ENCODE results near the gene SLC5A6.

SLC5A6 gene

GRCh38 chr2:27211943-27212625 lies at the start of gene SLC5A6, which contains the start of gene ATRAID:
Gene SLC5A6 (minus strand): TSS chr2:27212268. CDS start chr2:27207650, 4,618 bp downstream.
Gene ATRAID (plus strand): TSS chr2:27212041. CDS start chr2:27212369, 328 bp downstream.
- no peak for TF ChIP-seq MAX (IDR thresholded peaks at IDR 0.05; ENCODE audit: low read depth, low read length)
- TF ChIP-seq POLR2A (IDR thresholded peaks at IDR 0.05; ENCODE audit: extremely low read depth, insufficient read length): peak; percentile 70
- peak within 1 kb of the TSS; percentile 97 for H3K4me3 ChIP-seq (ENCODE audit: low read depth, low read length)
- DNase-seq (ENCODE audit: low read depth): peak; percentile 94

- H3K4me3 ChIP-seq (ENCODE audit: low read depth, low read length): no peak overlapping the region
- TF ChIP-seq MAX (IDR thresholded peaks at IDR 0.05; ENCODE audit: low read depth, low read length) (no peak), POLR2A (IDR thresholded peaks at IDR 0.05; ENCODE audit: extremely low read depth, insufficient read length) (no peak), CTCF (IDR thresholded peaks at IDR 0.05; ENCODE audit: low read depth, low read length) (no peak), MYC (IDR thresholded peaks at IDR 0.05; ENCODE audit: low read depth, low read length) (no peak)
- DNase-seq (ENCODE audit: low read depth): no peak
Observed at GRCh38 chr2:27261241-27261925, 49.3 kb upstream of the SLC5A6 start.

- no peak for DNase-seq (ENCODE audit: low read depth)
- H3K4me3 ChIP-seq (ENCODE audit: low read depth, low read length): no peak overlapping the region
- TF ChIP-seq CTCF (IDR thresholded peaks at IDR 0.05; ENCODE audit: low read depth, low read length) (no peak), POLR2A (IDR thresholded peaks at IDR 0.05; ENCODE audit: extremely low read depth, insufficient read length) (no peak), MYC (IDR thresholded peaks at IDR 0.05; ENCODE audit: low read depth, low read length) (no peak), MAX (IDR thresholded peaks at IDR 0.05; ENCODE audit: low read depth, low read length) (no peak)
Observed at GRCh38 chr2:27258051-27258450, 46.0 kb upstream of the SLC5A6 start.

- H3K4me3 ChIP-seq (ENCODE audit: low read depth, low read length): no peak overlapping the region
- TF ChIP-seq MYC (IDR thresholded peaks at IDR 0.05; ENCODE audit: low read depth, low read length): no peak
- no peak for TF ChIP-seq CTCF (IDR thresholded peaks at IDR 0.05; ENCODE audit: low read depth, low read length)
- TF ChIP-seq POLR2A (IDR thresholded peaks at IDR 0.05; ENCODE audit: extremely low read depth, insufficient read length): no peak
- TF ChIP-seq MAX (IDR thresholded peaks at IDR 0.05; ENCODE audit: low read depth, low read length): no peak
- no peak for DNase-seq (ENCODE audit: low read depth)
Observed at GRCh38 chr2:27256855-27257454, 44.9 kb upstream of the SLC5A6 start.

- no peak for DNase-seq (ENCODE audit: low read depth)
- TF ChIP-seq CTCF (IDR thresholded peaks at IDR 0.05; ENCODE audit: low read depth, low read length) (no peak), MYC (IDR thresholded peaks at IDR 0.05; ENCODE audit: low read depth, low read length) (no peak), POLR2A (IDR thresholded peaks at IDR 0.05; ENCODE audit: extremely low read depth, insufficient read length) (no peak), MAX (IDR thresholded peaks at IDR 0.05; ENCODE audit: low read depth, low read length) (no peak)
- H3K4me3 ChIP-seq (ENCODE audit: low read depth, low read length): no peak overlapping the region
Observed at GRCh38 chr2:27255660-27256059, 43.6 kb upstream of the SLC5A6 start.

GRCh38 chr2:27255187-27255586 lies 43.1 kb upstream of the SLC5A6 start:
- no peak overlapping the region for H3K4me3 ChIP-seq (ENCODE audit: low read depth, low read length)
- TF ChIP-seq CTCF (IDR thresholded peaks at IDR 0.05; ENCODE audit: low read depth, low read length) (no peak), MYC (IDR thresholded peaks at IDR 0.05; ENCODE audit: low read depth, low read length) (no peak), POLR2A (IDR thresholded peaks at IDR 0.05; ENCODE audit: extremely low read depth, insufficient read length) (no peak), MAX (IDR thresholded peaks at IDR 0.05; ENCODE audit: low read depth, low read length) (no peak)
- DNase-seq (ENCODE audit: low read depth): no peak

All from NB4 (cell line).